DND-41 (cell line): ENCODE results near the gene MRNIP.

Source experiments
- EZH2 ChIP-seq: IDR thresholded peaks from 3 replicates; pipeline ENCODE4 v1.6.1; 2012; ENCODE audit warnings: borderline replicate concordance, low read depth, mild to moderate bottlenecking, moderate library complexity, low read length, inconsistent platforms; ENCODE audit not compliant: severe bottlenecking
- TF ChIP-seq, protein P1 (sequence below): IDR thresholded peaks from 2 replicates; pipeline ENCODE4 v1.5.1; 2012; ENCODE audit warnings: borderline replicate concordance, low read length, moderate library complexity, mild to moderate bottlenecking; ENCODE audit not compliant: poor library complexity, severe bottlenecking; ENCODE audit errors: extremely low read depth

DNA sequence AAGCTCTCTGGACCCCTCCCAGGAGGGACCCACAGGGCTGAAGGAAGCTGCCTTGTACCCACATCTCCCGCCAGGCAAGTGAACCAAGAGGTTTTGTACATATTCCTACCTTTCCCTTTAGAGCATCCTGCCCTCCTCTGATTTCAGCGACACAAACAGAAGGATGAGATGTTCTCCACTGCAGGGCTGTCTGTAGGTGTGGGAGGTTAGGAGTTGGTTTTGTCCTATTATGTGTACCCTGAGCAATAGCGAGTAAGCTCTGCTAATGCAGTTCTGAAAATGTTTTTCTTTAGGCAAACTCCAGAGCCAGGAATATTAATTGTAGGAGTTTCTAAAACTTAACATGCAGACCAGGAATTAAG is 24.9 kb downstream of the MRNIP start:
- TF ChIP-seq, protein P1, sequence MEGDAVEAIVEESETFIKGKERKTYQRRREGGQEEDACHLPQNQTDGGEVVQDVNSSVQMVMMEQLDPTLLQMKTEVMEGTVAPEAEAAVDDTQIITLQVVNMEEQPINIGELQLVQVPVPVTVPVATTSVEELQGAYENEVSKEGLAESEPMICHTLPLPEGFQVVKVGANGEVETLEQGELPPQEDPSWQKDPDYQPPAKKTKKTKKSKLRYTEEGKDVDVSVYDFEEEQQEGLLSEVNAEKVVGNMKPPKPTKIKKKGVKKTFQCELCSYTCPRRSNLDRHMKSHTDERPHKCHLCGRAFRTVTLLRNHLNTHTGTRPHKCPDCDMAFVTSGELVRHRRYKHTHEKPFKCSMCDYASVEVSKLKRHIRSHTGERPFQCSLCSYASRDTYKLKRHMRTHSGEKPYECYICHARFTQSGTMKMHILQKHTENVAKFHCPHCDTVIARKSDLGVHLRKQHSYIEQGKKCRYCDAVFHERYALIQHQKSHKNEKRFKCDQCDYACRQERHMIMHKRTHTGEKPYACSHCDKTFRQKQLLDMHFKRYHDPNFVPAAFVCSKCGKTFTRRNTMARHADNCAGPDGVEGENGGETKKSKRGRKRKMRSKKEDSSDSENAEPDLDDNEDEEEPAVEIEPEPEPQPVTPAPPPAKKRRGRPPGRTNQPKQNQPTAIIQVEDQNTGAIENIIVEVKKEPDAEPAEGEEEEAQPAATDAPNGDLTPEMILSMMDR: no peak
- no peak for TF ChIP-seq EZH2
